HG02970 (cell line): ENCODE results near the gene JAG1.

Experiments
- ATAC-seq: cut with Tn5 transposase; IDR thresholded peaks from one replicate; pipeline ENCODE4 v1.9.1; 2021; ENCODE audit warnings: mild to moderate bottlenecking, moderate library complexity, moderate number of reproducible peaks; ENCODE audit not compliant: unreplicated experiment, low FRiP score

Gene JAG1

GRCh38 chr20:10701607-10702006, 27.8 kb upstream of the JAG1 start:
- no peak for ATAC-seq

- ATAC-seq, result no peak
Measured at GRCh38 chr20:10699941-10700340, 26.1 kb upstream of the JAG1 start.

- ATAC-seq, result no peak
Measured at GRCh38 chr20:10699489-10699888, 25.7 kb upstream of the JAG1 start.

GRCh38 chr20:10696650-10697049, 22.9 kb upstream of the JAG1 start:
- no peak for ATAC-seq

- ATAC-seq, result no peak
Measured at GRCh38 chr20:10689385-10689784, 15.6 kb upstream of the JAG1 start.

- ATAC-seq, result no peak
Measured at GRCh38 chr20:10687895-10688294, 14.1 kb upstream of the JAG1 start.

GRCh38 chr20:10686356-10687133, 12.7 kb upstream of the JAG1 start:
- ATAC-seq, result no peak

- no peak for ATAC-seq
Measured at GRCh38 chr20:10683537-10683936, 9.7 kb upstream of the JAG1 start.

GRCh38 chr20:10682939-10683338, 9.1 kb upstream of the JAG1 start:
- ATAC-seq, result no peak

GRCh38 chr20:10681494-10681893, 7.7 kb upstream of the JAG1 start:
- ATAC-seq, result no peak

- no peak for ATAC-seq
Measured at GRCh38 chr20:10680571-10680970, 6.8 kb upstream of the JAG1 start.

- no peak for ATAC-seq
Measured at GRCh38 chr20:10679269-10679668, 5.5 kb upstream of the JAG1 start.

- no peak for ATAC-seq
Measured at GRCh38 chr20:10676518-10676917, 2.7 kb upstream of the JAG1 start.

GRCh38 chr20:10675450-10675848, 1.6 kb upstream of the JAG1 start:
- ATAC-seq, result no peak

GRCh38 chr20:10674684-10675449, 1.1 kb upstream of the JAG1 start:
- ATAC-seq, result peak; percentile 49

GRCh38 chr20:10673176-10673841, 490 bp downstream of the JAG1 start:
- no peak for ATAC-seq

GRCh38 chr20:10672624-10673127, 1.1 kb downstream of the JAG1 start:
- ATAC-seq, result no peak

GRCh38 chr20:10671919-10672623, 1.7 kb downstream of the JAG1 start:
- no peak for ATAC-seq

GRCh38 chr20:10671221-10671918, 2.4 kb downstream of the JAG1 start:
- ATAC-seq, result no peak
